Measurements from ENCODE around the gene USP8.

USP8 gene

GRCh38 chr15:50506121-50506520 is 81.9 kb downstream of the USP8 start:
- H3K4me3 Mint-ChIP-seq: no peak overlapping the region
- peaks cover 3% of the 10 kb centered on the region for H3K36me3 Mint-ChIP-seq (ENCODE audit: insufficient read depth)
- no peak for ATAC-seq (replicated peaks; ENCODE audit: extremely low read depth, poor library complexity, severe bottlenecking)
- no peaks in the 10 kb centered on the region for H3K4me1 Mint-ChIP-seq
- H3K27me3 Mint-ChIP-seq: no peaks in the 10 kb centered on the region
- no peak overlapping the region for H3K27ac Mint-ChIP-seq (ENCODE audit: low read depth)
- no peak for DNase-seq (ENCODE audit: low spot score in 2 of 2)
- no peaks in the 10 kb centered on the region for H3K9me3 Mint-ChIP-seq

GRCh38 chr15:50513001-50513400 is 88.8 kb downstream of the USP8 start:
- Mint-ChIP-seq H3K9me3 (no peaks in the 10 kb centered on the region), H3K4me1 (no peaks in the 10 kb centered on the region), H3K27ac (ENCODE audit: low read depth) (no peak overlapping the region), H3K27me3 (no peaks in the 10 kb centered on the region), H3K4me3 (no peak overlapping the region), H3K36me3 (ENCODE audit: insufficient read depth) (no peaks in the 10 kb centered on the region)
- no peak for ATAC-seq (replicated peaks; ENCODE audit: extremely low read depth, poor library complexity, severe bottlenecking)
- no peak for DNase-seq (ENCODE audit: low spot score in 2 of 2)

GRCh38 chr15:50519740-50520425 is 95.7 kb downstream of the USP8 start:
- Mint-ChIP-seq H3K27ac (ENCODE audit: low read depth) (no peak overlapping the region), H3K4me3 (no peak overlapping the region), H3K36me3 (ENCODE audit: insufficient read depth) (no peaks in the 10 kb centered on the region), H3K4me1 (no peaks in the 10 kb centered on the region), H3K9me3 (no peaks in the 10 kb centered on the region), H3K27me3 (no peaks in the 10 kb centered on the region)
- DNase-seq (ENCODE audit: low spot score in 2 of 2) (no peak), ATAC-seq (replicated peaks; ENCODE audit: extremely low read depth, poor library complexity, severe bottlenecking) (no peak)

- no peak for DNase-seq (ENCODE audit: low spot score in 2 of 2)
- Mint-ChIP-seq H3K27ac (ENCODE audit: low read depth) (no peak overlapping the region), H3K4me1 (no peaks in the 10 kb centered on the region)
Measured at GRCh38 chr15:50523851-50524251, 99.6 kb downstream of the USP8 start.

GRCh38 chr15:50531163-50531562 is 107.0 kb downstream of the USP8 start:
- H3K36me3 Mint-ChIP-seq (ENCODE audit: insufficient read depth): no peaks in the 10 kb centered on the region
- H3K27ac Mint-ChIP-seq (ENCODE audit: low read depth): no peak overlapping the region
- no peak overlapping the region for H3K4me3 Mint-ChIP-seq
- no peaks in the 10 kb centered on the region for H3K9me3 Mint-ChIP-seq
- ATAC-seq (replicated peaks; ENCODE audit: extremely low read depth, poor library complexity, severe bottlenecking) (no peak), DNase-seq (ENCODE audit: low spot score in 2 of 2) (no peak)
- H3K27me3 Mint-ChIP-seq: peaks cover 10% of the 10 kb centered on the region
- H3K4me1 Mint-ChIP-seq: no peaks in the 10 kb centered on the region

More at GRCh38 chr15:50523851-50524251, 99.6 kb downstream of the USP8 start:
- Mint-ChIP-seq H3K36me3 (ENCODE audit: insufficient read depth) (no peaks in the 10 kb centered on the region), H3K9me3 (no peaks in the 10 kb centered on the region), H3K4me3 (no peak overlapping the region), H3K27me3 (no peaks in the 10 kb centered on the region)
- ATAC-seq (replicated peaks; ENCODE audit: extremely low read depth, poor library complexity, severe bottlenecking): no peak

GRCh38 chr15:50531766-50532165 is 107.6 kb downstream of the USP8 start:
- no peaks in the 10 kb centered on the region for H3K9me3 Mint-ChIP-seq
- H3K36me3 Mint-ChIP-seq (ENCODE audit: insufficient read depth): no peaks in the 10 kb centered on the region
- no peak for ATAC-seq (replicated peaks; ENCODE audit: extremely low read depth, poor library complexity, severe bottlenecking)

GRCh38 chr15:50542887-50543210 is 118.6 kb downstream of the USP8 start:
- H3K36me3 Mint-ChIP-seq (ENCODE audit: insufficient read depth): peaks cover 1% of the 10 kb centered on the region
- H3K27me3 Mint-ChIP-seq: peaks cover 31% of the 10 kb centered on the region
- DNase-seq (ENCODE audit: low spot score in 2 of 2) (no peak), ATAC-seq (replicated peaks; ENCODE audit: extremely low read depth, poor library complexity, severe bottlenecking) (no peak)
- no peaks in the 10 kb centered on the region for H3K9me3 Mint-ChIP-seq
- no peak overlapping the region for H3K27ac Mint-ChIP-seq (ENCODE audit: low read depth)
- no peak overlapping the region for H3K4me3 Mint-ChIP-seq
- no peaks in the 10 kb centered on the region for H3K4me1 Mint-ChIP-seq

More at GRCh38 chr15:50531766-50532165, 107.6 kb downstream of the USP8 start:
- H3K4me3 Mint-ChIP-seq: no peak overlapping the region
- DNase-seq (ENCODE audit: low spot score in 2 of 2): no peak
- H3K27ac Mint-ChIP-seq (ENCODE audit: low read depth): no peak overlapping the region
- peaks cover 10% of the 10 kb centered on the region for H3K27me3 Mint-ChIP-seq
- no peaks in the 10 kb centered on the region for H3K4me1 Mint-ChIP-seq

GRCh38 chr15:50543556-50543955 is 119.4 kb downstream of the USP8 start:
- H3K27me3 Mint-ChIP-seq: peaks cover 31% of the 10 kb centered on the region
- peaks cover 2% of the 10 kb centered on the region for H3K36me3 Mint-ChIP-seq (ENCODE audit: insufficient read depth)
- no peak overlapping the region for H3K27ac Mint-ChIP-seq (ENCODE audit: low read depth)
- no peaks in the 10 kb centered on the region for H3K9me3 Mint-ChIP-seq
- DNase-seq (ENCODE audit: low spot score in 2 of 2): no peak
- ATAC-seq (replicated peaks; ENCODE audit: extremely low read depth, poor library complexity, severe bottlenecking): no peak
- no peaks in the 10 kb centered on the region for H3K4me1 Mint-ChIP-seq
- no peak overlapping the region for H3K4me3 Mint-ChIP-seq

- no peak for ATAC-seq (replicated peaks; ENCODE audit: extremely low read depth, poor library complexity, severe bottlenecking)
- Mint-ChIP-seq H3K27ac (ENCODE audit: low read depth) (no peak overlapping the region), H3K9me3 (no peaks in the 10 kb centered on the region), H3K4me3 (no peak overlapping the region), H3K4me1 (no peaks in the 10 kb centered on the region), H3K27me3 (peaks cover 31% of the 10 kb centered on the region), H3K36me3 (ENCODE audit: insufficient read depth) (peaks cover 2% of the 10 kb centered on the region)
- no peak for DNase-seq (ENCODE audit: low spot score in 2 of 2)
Measured at GRCh38 chr15:50544368-50544767, 120.2 kb downstream of the USP8 start.

- Mint-ChIP-seq H3K27me3 (peaks cover 31% of the 10 kb centered on the region), H3K9me3 (no peaks in the 10 kb centered on the region), H3K36me3 (ENCODE audit: insufficient read depth) (peaks cover 4% of the 10 kb centered on the region), H3K27ac (ENCODE audit: low read depth) (no peak within 1 kb of the TSS), H3K4me1 (no peaks in the 10 kb centered on the region), H3K4me3 (no peak within 1 kb of the TSS)
- ATAC-seq (replicated peaks; ENCODE audit: extremely low read depth, poor library complexity, severe bottlenecking): no peak
- DNase-seq (ENCODE audit: low spot score in 2 of 2): no peak
Measured at GRCh38 chr15:50546566-50546965, 122.4 kb downstream of the USP8 start, which contains the start of gene USP50. Gene USP50 (minus strand): TSS chr15:50546666. CDS start chr15:50546525, 141 bp downstream.

- no peak for ATAC-seq (replicated peaks; ENCODE audit: extremely low read depth, poor library complexity, severe bottlenecking)
- Mint-ChIP-seq H3K9me3 (no peaks in the 10 kb centered on the region), H3K27me3 (peaks cover 16% of the 10 kb centered on the region), H3K4me1 (no peaks in the 10 kb centered on the region), H3K27ac (ENCODE audit: low read depth) (no peak overlapping the region), H3K4me3 (no peak overlapping the region), H3K36me3 (ENCODE audit: insufficient read depth) (peaks cover 6% of the 10 kb centered on the region)
- no peak for DNase-seq (ENCODE audit: low spot score in 2 of 2)
Measured at GRCh38 chr15:50549326-50549725, 125.1 kb downstream of the USP8 start.

GRCh38 chr15:50552238-50552637 is 128.0 kb downstream of the USP8 start:
- DNase-seq (ENCODE audit: low spot score in 2 of 2): no peak
- H3K36me3 Mint-ChIP-seq (ENCODE audit: insufficient read depth): peaks cover 8% of the 10 kb centered on the region
- ATAC-seq (replicated peaks; ENCODE audit: extremely low read depth, poor library complexity, severe bottlenecking): no peak
- H3K4me3 Mint-ChIP-seq: no peak overlapping the region
- H3K4me1 Mint-ChIP-seq: peaks cover 13% of the 10 kb centered on the region
- peaks cover under 1% of the 10 kb centered on the region for H3K27me3 Mint-ChIP-seq
- H3K9me3 Mint-ChIP-seq: no peaks in the 10 kb centered on the region
- no peak overlapping the region for H3K27ac Mint-ChIP-seq (ENCODE audit: low read depth)

- Mint-ChIP-seq H3K36me3 (ENCODE audit: insufficient read depth) (peaks cover 6% of the 10 kb centered on the region), H3K9me3 (no peaks in the 10 kb centered on the region), H3K4me3 (no peak overlapping the region), H3K4me1 (peaks cover 14% of the 10 kb centered on the region), H3K27ac (ENCODE audit: low read depth) (no peak overlapping the region), H3K27me3 (no peaks in the 10 kb centered on the region)
- no peak for DNase-seq (ENCODE audit: low spot score in 2 of 2)
- ATAC-seq (replicated peaks; ENCODE audit: extremely low read depth, poor library complexity, severe bottlenecking): no peak
Measured at GRCh38 chr15:50556642-50557371, 132.6 kb downstream of the USP8 start.

Measured in central memory CD8-positive, alpha-beta T cell (primary cell).